ENCODE data around the gene MVP.

- TF ChIP-seq, protein P1, sequence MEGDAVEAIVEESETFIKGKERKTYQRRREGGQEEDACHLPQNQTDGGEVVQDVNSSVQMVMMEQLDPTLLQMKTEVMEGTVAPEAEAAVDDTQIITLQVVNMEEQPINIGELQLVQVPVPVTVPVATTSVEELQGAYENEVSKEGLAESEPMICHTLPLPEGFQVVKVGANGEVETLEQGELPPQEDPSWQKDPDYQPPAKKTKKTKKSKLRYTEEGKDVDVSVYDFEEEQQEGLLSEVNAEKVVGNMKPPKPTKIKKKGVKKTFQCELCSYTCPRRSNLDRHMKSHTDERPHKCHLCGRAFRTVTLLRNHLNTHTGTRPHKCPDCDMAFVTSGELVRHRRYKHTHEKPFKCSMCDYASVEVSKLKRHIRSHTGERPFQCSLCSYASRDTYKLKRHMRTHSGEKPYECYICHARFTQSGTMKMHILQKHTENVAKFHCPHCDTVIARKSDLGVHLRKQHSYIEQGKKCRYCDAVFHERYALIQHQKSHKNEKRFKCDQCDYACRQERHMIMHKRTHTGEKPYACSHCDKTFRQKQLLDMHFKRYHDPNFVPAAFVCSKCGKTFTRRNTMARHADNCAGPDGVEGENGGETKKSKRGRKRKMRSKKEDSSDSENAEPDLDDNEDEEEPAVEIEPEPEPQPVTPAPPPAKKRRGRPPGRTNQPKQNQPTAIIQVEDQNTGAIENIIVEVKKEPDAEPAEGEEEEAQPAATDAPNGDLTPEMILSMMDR (IDR thresholded peaks at IDR 0.05): no peak
- TF ChIP-seq POLR2A (IDR thresholded peaks at IDR 0.05): no peak
Measured at GRCh38 chr16:29819506-29819905, 756 bp upstream of the MVP start.
